Embryonic facial prominence (tissue), 1 donor: ENCODE results near the gene MCF2L.

ENCODE experiments used
- DNase-seq: peaks from one replicate; pipeline ENCODE4 v3.0.0-alpha.2; 2016; ENCODE audit errors: extremely low spot score

The MCF2L gene

DNA sequence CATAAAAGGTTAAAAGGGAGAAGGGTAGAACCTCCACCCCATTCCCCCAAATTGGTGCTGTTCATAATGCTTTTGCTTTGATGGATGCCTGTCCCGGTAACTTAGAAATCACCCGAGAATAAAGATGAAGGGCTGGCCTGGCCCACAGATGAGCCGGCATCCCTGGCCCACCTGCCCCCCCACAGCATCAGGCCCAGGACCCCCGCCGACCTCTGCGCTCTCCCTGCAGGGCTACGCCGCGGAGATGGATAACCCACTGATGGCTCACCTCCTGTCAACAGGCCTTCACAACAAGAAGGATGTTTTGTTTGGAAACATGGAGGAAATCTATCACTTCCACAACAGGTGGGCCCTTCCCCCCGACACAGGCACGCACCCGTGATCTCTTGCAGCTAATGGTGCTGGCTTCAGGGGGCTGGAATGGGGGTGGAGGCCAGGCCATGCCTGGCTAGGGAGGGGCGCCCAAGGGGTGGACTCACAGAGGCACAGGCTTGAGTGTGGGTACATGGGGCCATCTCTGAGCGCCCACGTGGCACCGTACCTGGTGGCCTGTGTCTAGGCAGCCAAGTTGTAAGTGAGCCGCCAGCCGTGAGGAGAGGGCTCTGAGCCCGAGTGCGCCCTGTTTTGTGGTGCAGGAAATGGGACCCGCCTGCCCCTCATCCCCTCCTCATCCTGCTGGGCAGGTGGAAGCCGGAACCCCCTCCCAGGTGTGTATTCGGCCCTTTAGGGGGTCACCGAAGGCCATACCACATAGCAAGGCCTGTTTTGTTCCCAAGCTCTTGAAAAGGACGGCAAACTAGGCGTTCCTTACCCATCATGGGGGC, 113.4 kb downstream of the MCF2L start:
- no peak for DNase-seq

DNA sequence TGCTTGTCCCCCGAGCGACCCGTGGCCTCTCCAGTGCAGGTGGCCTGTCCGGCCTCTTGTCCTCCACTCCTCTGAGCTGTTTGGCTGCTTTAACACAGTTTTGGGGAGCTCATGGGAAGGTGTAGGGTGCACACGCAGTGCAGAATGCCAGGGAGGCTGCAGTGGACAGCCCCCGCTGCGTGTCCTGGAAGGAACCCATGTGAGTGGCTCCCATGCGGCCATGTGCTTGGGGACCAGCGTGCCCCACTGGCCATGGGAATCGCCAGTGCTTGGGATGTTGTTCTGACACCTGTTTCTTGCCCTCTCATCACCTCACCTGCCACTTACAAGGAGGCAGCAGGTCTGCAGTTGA, 114.0 kb downstream of the MCF2L start:
- no peak for DNase-seq

DNA sequence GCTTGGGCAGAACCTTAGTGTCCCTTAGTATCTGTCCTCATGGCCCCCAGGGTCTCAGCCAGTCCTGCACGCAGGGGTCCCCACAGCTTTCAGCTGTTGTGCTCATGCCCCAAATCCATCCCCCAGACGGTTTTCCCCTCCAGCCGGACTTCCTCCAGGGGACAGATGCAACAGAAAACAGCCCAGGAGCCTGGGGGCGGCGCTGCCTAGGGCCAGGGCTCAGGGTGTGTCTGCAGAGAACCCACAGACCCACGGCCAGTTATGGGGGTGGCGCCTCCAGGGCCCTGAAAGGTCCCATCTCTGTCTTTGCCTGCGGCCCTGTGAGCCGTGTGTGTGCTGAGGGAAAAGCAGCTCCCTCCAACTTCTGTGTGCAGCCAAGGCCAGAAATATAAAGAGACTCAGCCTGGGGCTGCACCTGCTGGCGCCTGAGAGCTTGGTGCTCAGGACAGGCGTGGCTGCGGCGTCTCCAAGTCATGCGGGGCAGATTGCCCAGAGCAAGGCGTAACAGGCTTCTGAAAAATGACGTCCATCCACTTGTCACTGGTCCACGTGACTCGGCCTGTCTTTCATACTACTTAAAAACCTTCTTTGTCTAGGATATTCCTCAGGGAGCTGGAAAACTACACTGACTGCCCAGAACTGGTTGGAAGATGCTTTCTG, 114.5 kb downstream of the MCF2L start:
- no peak for DNase-seq

DNA sequence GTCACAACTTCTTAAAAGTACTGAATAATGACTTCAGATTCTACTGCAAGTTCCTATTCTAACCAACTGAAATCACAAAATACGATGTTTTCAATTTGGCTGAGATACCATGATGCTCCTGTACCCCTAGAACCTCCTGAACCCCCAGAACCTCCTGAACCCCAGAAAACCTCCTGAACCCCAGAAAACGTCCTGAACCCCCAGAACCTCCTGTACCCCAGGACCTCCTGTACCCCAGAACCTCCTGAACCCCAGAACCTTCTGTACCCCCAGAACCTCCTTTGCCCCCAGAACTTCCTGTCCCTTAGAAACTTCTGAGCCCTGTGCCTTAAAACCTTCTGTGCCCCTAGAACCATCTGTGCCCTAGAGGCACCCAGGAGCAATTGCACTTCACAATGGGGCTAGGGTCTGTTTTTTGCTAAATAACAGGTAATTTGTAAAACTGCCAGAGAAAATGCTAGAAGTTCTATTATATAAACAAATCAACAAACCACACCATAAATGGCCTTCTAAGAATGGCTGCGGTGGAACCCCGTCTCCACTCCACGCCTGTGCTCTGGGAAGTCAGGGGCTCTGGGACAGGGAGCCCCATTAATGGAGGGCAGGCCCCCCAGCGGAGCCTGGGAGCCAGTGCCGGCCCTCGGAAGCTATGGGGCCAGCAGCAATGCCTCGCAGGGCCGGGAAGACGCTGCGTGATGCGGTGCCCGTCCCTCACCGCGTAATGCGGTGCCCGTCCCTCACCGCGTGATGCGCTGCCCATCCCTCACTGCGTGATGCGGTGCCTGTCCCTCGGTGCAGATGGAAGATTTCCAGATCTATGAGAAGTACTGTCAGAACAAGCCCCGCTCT, 115.3 kb downstream of the MCF2L start:
- DNase-seq, result no peak

DNA sequence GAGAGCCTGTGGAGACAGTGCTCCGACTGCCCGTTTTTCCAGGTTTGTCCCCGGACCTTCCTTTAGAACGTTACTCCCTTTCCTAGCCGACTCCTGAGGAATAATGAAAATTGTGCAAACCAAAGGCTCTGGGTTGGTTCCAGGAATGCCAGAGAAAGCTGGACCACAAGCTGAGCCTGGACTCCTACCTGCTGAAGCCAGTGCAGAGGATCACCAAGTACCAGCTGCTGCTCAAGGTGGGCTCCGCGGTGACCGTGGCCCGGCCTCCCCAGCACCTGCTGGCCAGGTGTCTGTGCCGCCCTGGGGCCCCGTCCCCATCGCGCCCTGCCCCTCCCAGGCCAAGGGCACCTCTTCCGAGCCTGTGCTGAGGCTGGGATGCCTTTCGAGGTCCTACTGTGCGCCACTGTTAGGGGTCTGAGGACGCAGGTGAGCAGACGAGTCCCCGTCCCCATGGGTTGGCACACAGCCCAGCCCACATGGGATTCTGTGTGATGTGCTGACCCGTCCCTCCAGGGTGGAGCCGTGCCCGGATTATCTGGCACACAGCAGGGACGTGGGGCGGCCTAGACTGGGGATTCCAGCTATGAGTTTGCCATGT, 116.0 kb downstream of the MCF2L start:
- no peak for DNase-seq

DNA sequence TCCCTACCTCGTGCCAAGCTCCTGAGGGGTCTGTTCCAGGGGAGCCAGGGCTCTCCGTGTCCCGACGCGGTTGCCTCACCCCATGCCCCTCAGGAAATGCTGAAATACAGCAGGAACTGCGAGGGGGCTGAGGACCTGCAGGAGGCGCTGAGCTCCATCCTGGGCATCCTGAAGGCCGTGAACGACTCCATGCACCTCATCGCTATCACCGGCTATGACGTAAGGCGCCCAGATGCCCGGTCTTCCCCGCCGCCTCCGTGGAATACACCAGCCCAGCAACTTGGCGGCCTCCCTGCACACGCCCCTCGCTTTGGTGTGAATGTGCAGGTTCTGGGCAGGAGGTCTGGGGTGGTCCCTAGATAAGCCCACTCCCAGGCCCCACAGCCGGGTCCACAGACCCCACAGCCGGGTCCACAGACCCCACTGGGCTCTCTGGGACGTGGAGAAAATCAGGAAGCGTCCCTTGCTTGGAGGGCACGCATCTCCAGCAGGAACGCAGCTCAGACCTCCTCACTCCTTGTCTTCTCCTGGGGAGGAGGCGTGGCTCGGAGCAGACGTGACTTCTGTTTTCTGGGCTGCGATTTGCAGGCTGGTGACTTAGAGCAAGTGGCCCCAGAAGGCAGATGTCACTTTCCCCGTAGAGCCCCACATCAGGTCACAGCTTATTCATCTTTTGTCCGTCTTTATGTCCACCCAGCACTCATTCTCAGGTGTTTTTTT, 117.2 kb downstream of the MCF2L start:
- no peak for DNase-seq

DNA sequence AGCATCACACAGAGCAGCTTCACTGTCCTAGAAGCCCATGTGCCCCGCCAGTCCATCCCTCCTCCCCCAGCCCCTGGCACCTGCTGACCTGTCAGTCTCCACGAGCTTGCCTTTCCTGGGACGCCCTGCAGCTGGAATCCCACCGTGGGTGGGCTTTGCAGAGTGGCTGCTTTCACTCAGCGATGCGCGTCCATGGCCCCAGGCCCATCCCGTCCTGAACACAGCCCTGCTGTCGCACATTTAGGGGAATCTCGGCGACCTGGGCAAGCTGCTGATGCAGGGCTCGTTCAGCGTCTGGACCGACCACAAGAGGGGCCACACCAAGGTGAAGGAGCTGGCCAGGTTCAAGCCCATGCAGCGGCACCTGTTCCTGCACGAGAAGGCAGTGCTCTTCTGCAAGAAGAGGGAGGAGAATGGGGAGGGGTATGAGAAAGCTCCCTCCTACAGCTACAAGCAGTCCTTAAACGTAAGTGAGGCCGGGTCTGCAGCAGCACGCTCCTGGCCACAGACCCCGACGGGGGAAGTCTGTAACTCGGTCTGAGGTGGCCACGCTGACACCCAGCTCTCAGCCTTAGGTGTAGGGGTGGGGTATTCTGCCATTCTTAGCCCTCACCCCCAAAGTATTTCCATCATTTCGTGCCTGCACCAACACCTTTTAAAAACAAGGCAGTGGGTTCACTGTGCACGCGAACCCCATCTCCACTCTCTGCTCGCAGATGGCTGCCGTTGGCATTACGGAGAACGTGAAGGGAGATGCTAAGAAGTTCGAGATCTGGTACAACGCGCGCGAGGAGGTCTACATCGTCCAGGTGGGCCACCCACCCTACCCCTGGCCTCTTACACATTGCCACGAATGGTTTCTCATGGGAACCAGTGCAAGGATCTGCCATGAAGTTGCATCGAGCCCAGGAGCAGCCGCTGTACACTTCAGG, 118.2 kb downstream of the MCF2L start:
- DNase-seq, result no peak

DNA sequence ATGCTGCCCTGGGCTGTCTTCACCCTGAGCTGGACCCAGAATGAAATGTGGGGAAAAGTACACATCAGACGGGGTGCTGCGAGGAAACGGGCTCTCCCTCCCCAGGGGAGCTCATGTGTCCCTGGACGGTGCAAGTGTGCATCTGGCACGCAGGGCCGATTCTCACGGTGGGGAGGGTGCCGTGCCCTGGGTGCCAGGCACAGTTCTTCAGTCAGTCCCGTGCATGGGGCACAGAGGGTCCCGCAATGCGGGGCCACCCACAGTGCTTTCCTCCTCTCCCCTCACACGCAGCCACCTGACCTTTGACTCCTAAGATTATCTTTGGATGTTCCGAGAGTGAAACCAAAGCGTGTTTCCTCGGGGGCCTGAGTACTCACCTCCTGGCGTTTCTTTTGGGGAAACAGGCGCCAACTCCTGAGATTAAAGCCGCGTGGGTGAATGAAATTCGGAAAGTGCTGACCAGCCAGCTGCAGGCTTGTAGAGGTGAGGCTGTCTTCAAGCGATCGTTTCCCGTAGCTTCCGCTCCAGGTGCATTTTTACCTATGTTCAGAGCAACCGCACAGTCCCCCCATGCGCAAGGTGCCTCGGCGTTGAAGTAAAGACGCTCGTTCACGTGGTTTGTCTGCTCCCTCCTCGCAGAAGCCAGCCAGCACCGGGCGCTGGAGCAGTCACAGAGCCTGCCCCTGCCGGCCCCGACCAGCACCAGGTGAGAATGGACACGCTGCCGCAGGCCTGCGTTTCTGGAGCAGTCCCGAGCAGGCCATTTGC, 119.1 kb downstream of the MCF2L start:
- DNase-seq, result no peak

DNA sequence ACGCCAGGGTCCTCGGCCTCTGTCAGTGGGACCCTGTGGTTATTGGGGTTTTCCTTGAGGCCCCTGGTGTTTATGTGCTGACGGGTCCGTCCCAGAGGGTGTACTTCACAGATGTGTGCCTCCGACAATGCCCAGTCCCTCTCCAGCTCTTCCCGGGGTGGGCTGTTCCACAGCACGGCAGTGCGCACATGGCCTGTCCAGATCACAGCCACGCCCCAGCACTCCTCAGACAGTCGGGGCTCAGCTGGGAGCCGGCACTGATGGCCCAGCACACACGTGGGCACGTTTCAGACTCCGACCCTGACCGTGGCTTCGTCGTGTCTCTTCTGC, 119.6 kb downstream of the MCF2L start:
- DNase-seq, result no peak

DNA sequence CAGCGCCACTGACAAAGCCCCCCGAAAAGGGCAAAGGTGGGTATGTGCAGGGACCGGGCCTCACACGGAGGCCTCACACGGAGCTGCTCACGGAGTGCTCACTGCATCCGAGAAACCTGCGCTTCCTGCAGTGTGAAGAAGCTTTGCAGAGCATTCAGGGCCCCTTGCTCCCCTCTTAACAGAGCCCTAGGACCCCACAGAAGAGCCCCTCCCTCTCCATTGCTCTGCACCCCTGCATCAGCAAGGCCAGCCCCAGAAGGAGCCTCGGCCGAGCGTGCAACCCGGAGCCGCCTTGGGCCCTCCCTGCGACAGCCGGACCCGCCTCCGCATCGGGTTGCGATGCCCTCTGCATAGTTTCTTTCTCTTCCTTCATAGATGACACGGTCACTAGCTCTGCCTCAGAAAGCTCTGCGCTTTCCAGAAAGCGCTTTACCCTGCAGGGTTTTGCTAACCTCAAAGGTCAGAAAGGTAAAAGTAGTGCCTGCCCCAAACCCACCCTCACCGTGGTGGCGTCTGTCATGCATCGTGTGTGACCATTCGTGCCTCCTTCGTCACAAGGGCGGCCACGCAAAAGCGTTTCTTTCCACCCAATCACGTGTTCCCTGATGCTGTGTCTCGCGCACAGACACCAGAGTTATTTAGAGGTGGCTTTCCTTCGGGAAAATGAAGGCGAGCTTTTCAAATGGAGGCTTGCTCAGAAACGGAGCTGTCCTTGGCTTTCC, 120.8 kb downstream of the MCF2L start:
- no peak for DNase-seq

DNA sequence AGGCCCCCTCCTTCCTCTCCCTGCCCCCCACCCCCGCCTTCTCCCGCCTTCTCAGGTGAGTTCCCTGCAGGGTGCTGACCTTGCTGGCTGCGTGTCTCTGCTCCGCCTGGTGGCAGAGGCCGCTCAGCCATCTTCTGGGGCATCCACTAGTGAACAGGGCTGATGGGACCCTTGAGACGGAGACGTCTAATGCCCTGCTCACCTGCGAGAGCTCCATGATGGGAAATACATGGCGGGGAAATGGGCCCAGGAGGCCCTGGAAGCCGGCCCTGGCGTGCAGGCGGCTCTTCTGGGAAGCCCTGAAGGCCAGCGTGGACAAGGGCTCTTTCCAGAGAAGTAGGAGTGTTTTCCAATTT, 121.4 kb downstream of the MCF2L start:
- DNase-seq, result no peak

DNA sequence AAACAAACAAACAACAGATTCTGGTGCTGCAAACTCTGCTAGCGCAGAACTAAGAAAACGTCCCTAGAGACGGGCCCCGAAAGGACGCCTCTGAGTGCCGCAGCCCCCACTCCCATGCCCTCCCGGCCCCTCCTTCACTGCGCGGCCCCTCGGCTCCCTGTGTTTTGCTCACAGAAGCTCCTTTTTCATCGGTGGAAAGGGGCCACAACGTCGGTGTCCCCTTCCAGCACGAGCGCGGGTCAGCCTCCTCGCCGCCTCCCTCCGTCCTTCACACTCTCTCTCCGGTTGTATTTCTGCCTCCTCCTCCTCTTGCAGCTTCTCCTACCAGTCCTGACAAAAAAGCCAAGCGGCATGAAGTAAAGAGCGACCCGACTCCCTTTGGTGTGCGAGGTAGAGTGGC, 121.8 kb downstream of the MCF2L start:
- no peak for DNase-seq

DNA sequence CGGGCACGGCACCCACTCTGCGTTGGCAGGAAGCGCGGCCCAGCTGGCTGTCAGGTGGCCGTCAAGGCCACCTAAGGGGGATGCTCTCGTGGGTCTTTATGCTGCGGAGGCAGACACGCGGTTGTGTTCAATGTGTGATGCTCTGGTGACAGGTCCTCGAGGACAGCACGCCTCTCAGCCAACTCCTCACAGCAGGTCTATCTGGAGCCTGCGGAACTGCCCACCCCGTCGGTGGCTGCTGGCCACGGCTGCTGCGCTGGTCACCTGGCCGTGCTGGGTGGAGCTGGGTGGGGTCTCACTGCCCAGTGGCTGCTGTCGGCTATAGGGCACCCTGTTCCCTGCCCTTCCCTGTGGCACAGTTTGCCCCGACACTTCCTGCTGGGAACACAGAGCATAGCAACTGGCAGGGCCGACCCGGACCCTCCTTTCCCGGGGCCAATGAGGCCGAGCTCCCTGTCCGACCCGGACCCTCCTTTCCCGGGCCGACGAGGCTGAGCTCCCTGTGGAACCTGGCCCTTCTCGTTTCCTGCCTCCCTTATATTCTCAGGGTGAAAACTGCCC, 122.3 kb downstream of the MCF2L start:
- DNase-seq, result no peak

DNA sequence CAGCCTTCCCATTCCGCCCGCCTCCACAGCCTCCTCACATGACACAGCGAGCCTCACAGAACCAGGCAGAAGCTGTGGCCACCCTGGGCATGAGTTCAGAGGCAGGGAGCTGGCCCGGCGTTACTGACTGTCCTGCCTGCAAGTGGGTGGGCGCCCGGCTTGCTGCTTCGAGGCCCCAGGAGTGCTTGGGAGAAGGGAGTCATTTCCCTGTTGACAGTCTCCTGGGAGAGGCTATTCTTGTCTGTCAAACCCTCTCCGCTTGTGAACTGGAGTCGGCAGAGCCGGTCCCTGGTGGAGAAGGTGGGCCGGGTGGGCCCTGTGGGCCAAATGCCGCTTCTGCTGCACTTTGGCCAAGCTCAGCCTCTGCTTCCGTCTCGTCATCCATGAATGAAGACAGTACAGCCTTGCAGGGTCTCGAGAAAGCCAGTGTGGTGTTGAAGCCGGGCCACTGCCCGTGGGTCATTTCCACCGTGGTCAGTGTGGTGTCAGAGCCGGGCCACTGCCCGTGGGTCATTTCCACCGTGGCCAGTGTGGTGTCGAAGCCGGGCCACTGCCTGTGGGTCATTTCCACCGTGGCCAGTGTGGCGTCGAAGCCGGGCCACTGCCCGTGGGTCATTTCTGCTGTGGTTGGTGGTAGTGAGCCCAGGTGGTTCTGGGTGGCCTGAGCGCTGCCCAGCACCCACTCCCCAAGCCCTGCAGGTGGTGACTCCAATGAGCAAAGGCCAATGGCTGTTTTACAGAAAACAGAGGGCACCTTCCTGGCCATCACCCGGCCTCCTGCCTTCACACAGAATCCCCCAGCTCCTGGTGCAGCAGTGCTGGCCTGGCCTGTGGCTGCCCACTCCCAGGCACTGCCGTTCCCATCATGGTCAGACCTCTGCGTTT, 123.1 kb downstream of the MCF2L start:
- no peak for DNase-seq

DNA sequence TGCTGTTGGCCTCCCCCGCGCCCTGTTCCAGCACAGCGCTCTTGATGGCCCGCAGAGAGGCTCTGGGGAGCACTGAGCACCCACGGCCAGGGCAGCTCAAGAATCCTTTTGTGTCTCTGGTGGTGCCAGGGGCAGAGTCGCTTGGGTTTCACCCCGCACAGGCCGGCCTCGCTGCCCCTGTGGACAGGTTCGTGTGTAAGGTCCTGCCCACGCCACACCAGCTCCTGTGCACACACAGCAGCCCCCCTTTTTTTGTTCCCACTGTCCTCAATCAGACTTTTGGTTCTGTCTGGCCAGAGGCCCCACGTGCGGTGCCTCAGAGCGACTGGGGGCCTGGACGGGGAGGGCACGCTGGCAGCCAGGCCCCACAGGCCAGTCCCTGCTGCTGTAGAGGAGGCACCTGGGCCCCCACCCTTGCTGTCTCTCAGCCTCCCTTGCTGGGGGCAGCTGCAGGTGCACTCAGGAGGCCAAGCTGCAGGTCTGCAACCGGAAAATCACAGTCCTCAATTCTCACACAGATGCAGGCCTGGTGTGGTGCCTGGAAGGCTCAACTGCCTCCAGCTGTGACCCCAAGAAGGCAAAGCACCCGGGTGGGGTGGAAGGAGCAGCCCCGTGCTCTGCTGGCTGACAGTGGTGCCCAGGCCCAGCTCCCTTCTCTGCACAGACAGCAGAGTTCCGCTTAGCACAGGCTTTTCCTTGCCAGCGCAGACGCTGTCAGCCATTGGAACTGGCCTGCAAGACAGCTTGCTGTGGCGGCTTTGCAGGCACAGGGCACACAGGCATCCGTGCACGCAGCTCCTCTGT, 124.0 kb downstream of the MCF2L start:
- DNase-seq, result no peak

DNA sequence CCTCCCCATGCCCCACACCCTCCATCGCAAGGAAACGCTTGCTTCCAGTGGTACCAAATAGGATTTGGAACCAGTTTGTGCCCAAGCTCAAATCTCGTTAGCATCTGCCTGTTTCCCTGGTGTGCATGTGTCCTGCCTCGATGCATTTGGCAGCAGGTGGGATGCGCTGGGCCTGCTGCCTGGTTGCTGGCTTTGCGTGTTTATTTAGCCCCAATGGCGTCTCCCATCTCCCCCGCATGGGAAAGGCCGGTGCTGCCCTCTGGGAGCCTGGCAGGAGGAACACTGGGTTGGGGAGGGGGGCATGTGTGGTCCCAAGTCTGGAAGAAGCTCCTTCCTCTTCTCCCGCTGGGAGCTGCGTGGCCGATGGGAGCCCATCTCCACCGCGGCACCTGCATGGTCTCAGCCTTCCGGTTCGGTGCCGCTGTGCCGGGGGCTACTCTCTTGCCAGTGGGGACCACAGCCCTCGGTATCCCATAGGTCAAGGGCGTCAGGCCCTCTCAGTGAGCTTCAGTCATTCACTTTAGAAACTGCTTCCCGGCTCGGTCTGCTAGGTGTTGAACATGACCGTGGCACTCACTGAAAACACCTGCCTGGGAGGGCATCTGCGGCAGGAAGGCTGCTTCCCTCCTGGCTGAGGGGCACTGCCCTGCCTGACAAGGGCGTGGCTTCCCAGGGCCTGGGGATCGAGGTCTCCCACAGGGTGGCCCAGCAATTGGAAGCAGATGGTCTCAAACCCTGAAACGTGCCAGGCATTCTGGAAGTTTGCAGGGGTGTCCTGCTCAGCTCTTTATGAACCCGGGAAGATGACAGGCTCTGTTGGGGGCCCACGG, 124.8 kb downstream of the MCF2L start:
- no peak for DNase-seq
